HG03558 (cell line): ENCODE measurements around the gene LRP5.
"Not testable (repeated sequence)": the region's sequence is repeated elsewhere in the genome, so short reads cannot be mapped to it uniquely, and the experiment has no call there.

Experiments used
- ATAC-seq: cut with Tn5 transposase; IDR thresholded peaks from one replicate; pipeline ENCODE4 v1.9.1; 2021; ENCODE audit warnings: moderate number of reproducible peaks; ENCODE audit not compliant: unreplicated experiment; ENCODE audit errors: extremely low read depth

LRP5 gene

GRCh38 chr11:68432874-68433273 lies 120.5 kb downstream of the LRP5 start:
- ATAC-seq, result no peak

GRCh38 chr11:68433541-68433940 lies 121.2 kb downstream of the LRP5 start:
- no peak for ATAC-seq

- ATAC-seq, result not testable (repeated sequence)
These were observed 121.8 kb downstream of the LRP5 start for GRCh38 chr11:68434159-68434558.

GRCh38 chr11:68436162-68436888 lies 123.9 kb downstream of the LRP5 start:
- no peak for ATAC-seq

GRCh38 chr11:68436985-68437926 lies 124.9 kb downstream of the LRP5 start:
- no peak for ATAC-seq

- ATAC-seq, result no peak
These were observed 125.7 kb downstream of the LRP5 start for GRCh38 chr11:68437927-68438657.

GRCh38 chr11:68438658-68439259 lies 126.4 kb downstream of the LRP5 start:
- ATAC-seq, result no peak

- ATAC-seq, result no peak
These were observed 127.1 kb downstream of the LRP5 start for GRCh38 chr11:68439355-68440065.

GRCh38 chr11:68440224-68440623 lies 127.8 kb downstream of the LRP5 start:
- no peak for ATAC-seq

- ATAC-seq, result no peak
These were observed 129.3 kb downstream of the LRP5 start for GRCh38 chr11:68441466-68442230.

GRCh38 chr11:68442433-68442832 lies 130.0 kb downstream of the LRP5 start:
- ATAC-seq, result no peak

GRCh38 chr11:68444566-68444965 lies 132.2 kb downstream of the LRP5 start:
- ATAC-seq, result no peak

GRCh38 chr11:68445531-68446035 lies 133.2 kb downstream of the LRP5 start:
- no peak for ATAC-seq

GRCh38 chr11:68446046-68446725 lies 133.8 kb downstream of the LRP5 start:
- no peak for ATAC-seq

GRCh38 chr11:68447015-68447801 lies 134.8 kb downstream of the LRP5 start:
- ATAC-seq, result no peak

- not testable (repeated sequence) for ATAC-seq
These were observed 135.5 kb downstream of the LRP5 start for GRCh38 chr11:68447914-68448313.

GRCh38 chr11:68448604-68449011 lies 136.2 kb downstream of the LRP5 start:
- no peak for ATAC-seq
